Naive thymus-derived CD4-positive, alpha-beta T cell (primary cell): ENCODE results near the gene DGUOK. TPM values are rescaled to one million over a fixed set of nuclear protein-coding genes. Genes with fewer than 3 reads are reported as not detected.

Experiments
- ATAC-seq: fragments of 150-1000 bp; cut with Tn5 transposase; 2 replicates; pipeline ENCODE4 v1.10.0; 2021; ENCODE audit warnings: mild to moderate bottlenecking, moderate library complexity
- CTCF ChIA-PET: fragments of 350-600 bp; sonication (Branson Sonifier 250); formaldehyde crosslinking; loops from one replicate; lab custom pipeline; 2021; ENCODE audit warnings: antibody characterized with exemption; lab: Charles Lee
- POLR2A ChIA-PET: fragments of 350-600 bp; sonication (Branson Sonifier 250); formaldehyde crosslinking; loops from one replicate; lab custom pipeline; 2021; ENCODE audit warnings: antibody characterized with exemption, inconsistent platforms; lab: Charles Lee
- DNase-seq, 9 donors: peaks; one replicate each; pipeline versions ENCODE4 v3.0.0 to v3.0.0-alpha.2; 2020 to 2022; ENCODE audit warnings: mixed read lengths in 1 of 9
- H3K27ac ChIP-seq: one replicate; pipeline ENCODE4 v1.7.0; 2013; ENCODE audit warnings: mild to moderate bottlenecking, low read depth, low read length, moderate library complexity
- H3K27me3 ChIP-seq, 2 donors: one replicate each; pipeline ENCODE4 v1.7.0; 2013; ENCODE audit warnings: low read length in 2 of 2, mild to moderate bottlenecking in 2 of 2, moderate library complexity in 2 of 2; ENCODE audit not compliant: control insufficient read depth in 2 of 2, insufficient read depth in 2 of 2
- H3K36me3 ChIP-seq, 3 experiments: 1 replicate in 2 of 3; 2 replicates in 1 of 3; pipeline ENCODE4 v1.7.0; 2013; ENCODE audit warnings: low read length in 3 of 3, mild to moderate bottlenecking in 3 of 3, moderate library complexity in 1 of 3; ENCODE audit not compliant: insufficient read depth in 3 of 3, control insufficient read depth in 2 of 3
- H3K4me1 ChIP-seq, 2 donors: one replicate each; pipeline ENCODE4 v1.7.0; 2013; ENCODE audit warnings: low read length in 2 of 2, mild to moderate bottlenecking in 2 of 2, moderate library complexity in 1 of 2; ENCODE audit not compliant: control insufficient read depth in 2 of 2, insufficient read depth in 2 of 2
- H3K4me3 ChIP-seq: 2 replicates; pipeline ENCODE4 v1.7.0; 2013; ENCODE audit warnings: mild to moderate bottlenecking, low read length
- H3K9me3 ChIP-seq, 3 experiments: 1 replicate in 2 of 3; 2 replicates in 1 of 3; pipeline ENCODE4 v1.7.0; 2013; ENCODE audit warnings: low read length in 3 of 3; ENCODE audit not compliant: control insufficient read depth in 2 of 3
- H3K27ac Mint-ChIP-seq, 9 donors: one replicate each; pipeline ENCODE4 v1.8.0; 2020 to 2022; ENCODE audit warnings: mixed read lengths in 9 of 9, mild to moderate bottlenecking in 8 of 9, moderate library complexity in 5 of 9, inconsistent platforms in 2 of 9
- H3K27me3 Mint-ChIP-seq, 5 donors: one replicate each; pipeline ENCODE4 v1.8.0; 2021 to 2022; ENCODE audit warnings: mixed read lengths in 5 of 5, mild to moderate bottlenecking in 1 of 5
- H3K36me3 Mint-ChIP-seq, 5 donors: one replicate each; pipeline ENCODE4 v1.8.0; 2020 to 2022; ENCODE audit warnings: mixed read lengths in 5 of 5, mild to moderate bottlenecking in 3 of 5, inconsistent platforms in 1 of 5
- H3K4me1 Mint-ChIP-seq, 7 donors: one replicate each; pipeline ENCODE4 v1.8.0; 2020 to 2022; ENCODE audit warnings: mixed read lengths in 7 of 7, mild to moderate bottlenecking in 3 of 7, inconsistent platforms in 1 of 7
- H3K4me3 Mint-ChIP-seq, 10 donors: one replicate each; pipeline ENCODE4 v1.8.0; 2020 to 2022; ENCODE audit warnings: mild to moderate bottlenecking in 10 of 10, mixed read lengths in 10 of 10, moderate library complexity in 6 of 10, inconsistent platforms in 2 of 10
- H3K9me3 Mint-ChIP-seq, 11 donors: one replicate each; pipeline ENCODE4 v1.8.0; 2020 to 2022; ENCODE audit warnings: mixed read lengths in 11 of 11, mild to moderate bottlenecking in 4 of 11, inconsistent platforms in 1 of 11, moderate library complexity in 1 of 11
- intact Hi-C, 2 donors: fragments of 100-400 bp; cut with micrococcal nuclease; formaldehyde crosslinking; loops; one replicate each; pipeline ENCODE4 v1.15.1; 2023
- polyA plus RNA-seq, 2 donors: library from polyadenylated mRNA; unstranded; fragments of 300-500 nt; fragmentation: Illumina TruSeq; gene quantifications; one replicate each; pipeline ENCODE4 v1.2.3, GENCODE V29; 2021
- total RNA-seq, 6 experiments: library from RNA in 5 of 6; stranded (reverse) in 5 of 6; gene quantifications; 1 replicate in 5 of 6; 2 replicates in 1 of 6; pipeline ENCODE4 v1.2.3 and lab custom pipeline; 2021 to 2026

DGUOK gene
- total and polyA plus RNA-seq, 7 experiments from 2014 or later: 43.1 to 220 (median 69.4) TPM

DNA sequence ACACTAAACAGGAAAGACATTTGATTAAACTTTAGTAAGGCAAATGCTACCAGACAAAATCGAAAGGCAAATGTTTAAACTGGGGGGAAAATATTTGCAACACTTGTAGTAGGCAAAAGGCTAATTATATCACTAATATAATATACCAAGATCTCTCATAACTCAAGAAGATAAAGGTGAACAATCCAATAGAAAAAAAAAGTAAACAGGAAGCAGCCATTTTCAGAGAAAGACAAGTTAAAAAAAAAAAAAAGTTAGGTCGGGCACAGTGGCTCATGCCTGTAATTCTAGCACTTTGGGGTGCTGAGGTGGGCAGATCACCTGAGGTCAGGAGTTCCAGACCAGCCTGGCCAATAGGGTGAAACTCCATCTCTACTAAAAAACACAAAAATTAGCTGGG lies 38.3 kb upstream of the DGUOK start:
- Mint-ChIP-seq H3K27ac (peak overlapping the region in 7 of 9 donors; percentile 8 to 82 (median 52)), H3K27me3 (peaks cover 0 to 2% (median 0%) of the 10 kb centered on the region in 5 donors), H3K4me3 (peak overlapping the region in 3 of 10 donors; percentile 12 to 34 (median 27)), H3K9me3 (peaks cover 0 to 4% (median 0%) of the 10 kb centered on the region in 11 donors), H3K4me1 (peaks cover 0 to 23% (median 10%) of the 10 kb centered on the region in 7 donors), H3K36me3 (peaks cover 0 to 3% (median 0%) of the 10 kb centered on the region in 5 donors)
- Histone ChIP-seq H3K27ac (no peak overlapping the region), H3K36me3 (no peaks in the 10 kb centered on the region), H3K27me3 (no peaks in the 10 kb centered on the region), H3K4me3 (no peak overlapping the region), H3K4me1 (no peaks in the 10 kb centered on the region), H3K9me3 (no peaks in the 10 kb centered on the region)
- CTCF ChIA-PET: no interaction called here
- POLR2A ChIA-PET: no interaction called here
- ATAC-seq (no peak), DNase-seq (peak in 1 of 9 donors; percentile 6)
- intact Hi-C loops: no loop called here

GRCh38 chr2:73889206-73889605 lies 37.5 kb upstream of the DGUOK start:
- Mint-ChIP-seq H3K36me3 (peaks cover 0 to 3% (median 0%) of the 10 kb centered on the region in 5 donors), H3K4me3 (no peak overlapping the region), H3K9me3 (peaks cover 0 to 4% (median 0%) of the 10 kb centered on the region in 11 donors), H3K27ac (no peak overlapping the region), H3K4me1 (peaks cover 8 to 25% (median 17%) of the 10 kb centered on the region in 7 donors), H3K27me3 (no peaks in the 10 kb centered on the region)
- ChIA-PET POLR2A (no interaction called here), CTCF (no interaction called here)
- DNase-seq: no peak
- intact Hi-C loops: no loop called here
- Histone ChIP-seq H3K27ac (no peak overlapping the region), H3K4me3 (no peak overlapping the region), H3K36me3 (no peaks in the 10 kb centered on the region), H3K4me1 (no peaks in the 10 kb centered on the region), H3K9me3 (no peaks in the 10 kb centered on the region), H3K27me3 (no peaks in the 10 kb centered on the region)
- no peak for ATAC-seq

- DNase-seq: no peak
- Mint-ChIP-seq H3K9me3 (peaks cover 0 to 4% (median 0%) of the 10 kb centered on the region in 11 donors), H3K4me1 (peaks cover 15 to 38% (median 30%) of the 10 kb centered on the region in 7 donors), H3K4me3 (no peak overlapping the region), H3K36me3 (peaks cover 0 to 3% (median 0%) of the 10 kb centered on the region in 5 donors), H3K27me3 (no peaks in the 10 kb centered on the region), H3K27ac (no peak overlapping the region)
- no peak overlapping the region for H3K27ac ChIP-seq
- intact Hi-C loops: no loop called here
- ChIA-PET POLR2A (no interaction called here), CTCF (no interaction called here)
- H3K36me3 ChIP-seq: no peaks in the 10 kb centered on the region
- H3K9me3 ChIP-seq: no peaks in the 10 kb centered on the region
- H3K4me3 ChIP-seq: no peak overlapping the region
- no peaks in the 10 kb centered on the region for H3K27me3 ChIP-seq
- no peak for ATAC-seq
- H3K4me1 ChIP-seq: no peaks in the 10 kb centered on the region
These were observed 36.2 kb upstream of the DGUOK start for GRCh38 chr2:73890301-73891092.

DNA sequence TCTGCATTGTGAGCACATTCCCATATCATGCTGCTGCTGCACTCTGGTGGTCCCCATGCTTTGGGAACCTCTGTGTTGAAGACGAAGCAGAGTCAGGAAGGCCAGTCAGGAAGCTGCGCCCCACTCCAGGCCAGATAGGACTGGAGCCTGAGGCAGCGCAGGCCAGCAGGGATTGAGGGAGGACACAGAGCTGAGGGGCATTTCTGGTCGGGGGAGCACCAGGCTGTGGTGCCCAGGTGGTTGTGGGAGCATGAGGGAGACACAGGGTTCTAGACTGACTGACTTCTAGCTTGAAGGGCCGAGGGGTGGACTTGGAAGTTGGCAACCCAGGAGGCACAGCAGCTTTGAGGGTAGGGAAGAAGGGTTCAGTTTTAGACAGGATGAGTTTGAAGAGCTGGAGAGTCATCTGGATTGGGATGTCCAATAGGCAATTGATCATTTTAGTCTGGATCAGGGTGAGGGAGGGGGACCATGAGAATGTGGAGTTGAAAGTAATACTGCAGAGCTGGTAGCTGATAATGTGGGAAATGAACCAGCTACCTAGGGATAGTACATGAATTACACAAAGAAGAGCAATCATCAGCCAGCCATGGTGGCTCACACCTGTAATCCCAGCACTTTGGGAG lies 35.3 kb upstream of the DGUOK start:
- no peaks in the 10 kb centered on the region for H3K27me3 Mint-ChIP-seq
- peaks cover 12 to 40% (median 36%) of the 10 kb centered on the region in 7 donors for H3K4me1 Mint-ChIP-seq
- peaks cover 0 to 1% of the 10 kb centered on the region in 2 donors for H3K4me1 ChIP-seq
- H3K4me3 ChIP-seq: no peak overlapping the region
- H3K9me3 Mint-ChIP-seq: peaks cover 0 to under 1% (median 0%) of the 10 kb centered on the region in 11 donors
- no peak for ATAC-seq
- H3K36me3 Mint-ChIP-seq: peaks cover 0 to 3% (median 0%) of the 10 kb centered on the region in 5 donors
- no peak overlapping the region for H3K4me3 Mint-ChIP-seq
- H3K27ac ChIP-seq: no peak overlapping the region
- no peaks in the 10 kb centered on the region for H3K27me3 ChIP-seq
- DNase-seq: no peak
- CTCF ChIA-PET: no interaction called here
- peak overlapping the region in 2 of 9 donors; percentile 20 to 61 for H3K27ac Mint-ChIP-seq
- H3K36me3 ChIP-seq: no peaks in the 10 kb centered on the region
- H3K9me3 ChIP-seq: no peaks in the 10 kb centered on the region
- intact Hi-C loops: no loop called here
- POLR2A ChIA-PET: no interaction called here

DNA sequence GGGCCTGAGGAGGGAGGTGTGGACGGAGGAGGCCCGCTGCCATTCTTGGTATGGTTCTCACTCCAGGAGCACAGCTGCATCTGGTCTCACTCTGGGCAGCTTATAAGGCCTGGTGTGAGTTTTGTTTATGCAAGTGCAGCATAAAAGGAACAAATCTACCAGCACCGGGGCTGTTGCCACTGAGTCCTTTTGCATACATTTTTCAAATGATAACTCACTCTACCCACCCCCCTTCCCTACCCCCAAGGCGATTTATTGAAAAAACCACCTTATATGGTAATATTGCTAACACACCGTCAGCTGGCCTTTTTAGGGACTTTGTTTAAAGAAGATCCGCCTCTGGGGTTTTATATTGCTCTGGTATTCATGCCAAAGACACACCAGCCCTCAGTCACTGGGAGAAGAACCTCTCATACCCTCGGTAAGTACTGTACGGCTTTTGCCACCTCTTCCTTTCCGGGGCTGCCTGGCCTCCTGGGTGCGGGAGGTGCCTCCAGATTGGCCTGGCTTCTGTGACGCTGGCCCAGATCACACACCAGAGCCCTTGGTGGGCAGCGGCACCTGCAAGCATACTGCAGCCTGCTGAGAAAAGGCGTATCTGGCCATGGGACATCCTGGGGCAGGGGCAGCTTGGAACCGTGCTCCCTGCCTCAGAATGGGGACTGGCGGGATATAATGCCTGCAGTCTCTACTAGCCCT lies 33.9 kb upstream of the DGUOK start, which contains the start of gene ACTG2:
ACTG2 (plus strand) TSS at position 378 of the 699 bp plus-strand sequence. CDS start 8,304 bp downstream, outside the sequence.
- Mint-ChIP-seq H3K4me3 (no peak within 1 kb of the TSS), H3K4me1 (peaks cover 13 to 53% (median 41%) of the 10 kb centered on the region in 7 donors), H3K9me3 (no peaks in the 10 kb centered on the region), H3K36me3 (no peaks in the 10 kb centered on the region), H3K27ac (no peak within 1 kb of the TSS), H3K27me3 (no peaks in the 10 kb centered on the region)
- ATAC-seq (no peak), DNase-seq (no peak)
- no peak within 1 kb of the TSS for H3K27ac ChIP-seq
- H3K27me3 ChIP-seq: no peaks in the 10 kb centered on the region
- H3K4me1 ChIP-seq: peaks cover 0 to 13% of the 10 kb centered on the region in 2 donors
- H3K36me3 ChIP-seq: no peaks in the 10 kb centered on the region
- CTCF ChIA-PET: no interaction called here
- intact Hi-C loops: no loop called here
- no peak within 1 kb of the TSS for H3K4me3 ChIP-seq
- POLR2A ChIA-PET: interaction anchor here (0.6 to 0.7 kb wide), 3 partner anchors 9 to 86 kb away, joined by 3 to 4 read pairs (median 3); no protein-coding TSS in a partner anchor
- no peaks in the 10 kb centered on the region for H3K9me3 ChIP-seq

DNA sequence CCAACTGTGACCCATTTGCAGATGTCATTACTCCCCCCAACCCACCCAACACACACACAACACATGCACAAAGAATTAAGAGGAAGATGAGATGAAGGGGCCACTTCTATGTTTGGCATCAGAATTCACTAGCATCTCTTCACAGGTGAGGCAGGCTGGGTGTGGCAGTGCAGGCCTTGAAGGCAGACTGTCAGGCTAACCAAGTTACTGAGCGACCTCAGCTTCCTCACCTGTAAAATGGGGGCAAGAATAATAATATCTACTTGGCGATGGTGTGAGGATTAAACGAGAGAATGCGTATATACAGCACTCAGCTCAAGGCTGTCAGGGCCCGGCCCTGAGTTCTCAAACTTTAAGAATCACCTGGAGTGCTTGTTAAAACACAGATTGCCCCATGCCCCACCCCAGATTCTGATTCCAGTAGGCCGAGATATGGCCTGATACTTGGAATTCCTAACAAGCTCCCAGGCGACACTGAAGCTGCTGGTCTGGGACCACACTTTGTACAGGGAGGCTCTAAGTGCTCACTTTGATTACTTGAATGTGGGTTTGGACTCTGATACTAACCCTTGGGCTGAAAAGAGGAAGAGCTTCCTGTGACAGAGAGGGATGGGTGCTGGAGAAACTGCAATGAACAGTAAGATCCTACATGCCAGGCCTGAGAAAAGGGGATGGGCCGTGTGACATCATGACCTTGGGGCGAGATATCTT lies 32.8 kb upstream of the DGUOK start:
- ATAC-seq: no peak
- ChIA-PET POLR2A (interaction anchor here (1.0 kb wide), 1 partner anchor 9 kb away, joined by 3 read pairs; no protein-coding TSS in a partner anchor), CTCF (no interaction called here)
- Mint-ChIP-seq H3K4me3 (peak overlapping the region in 1 of 10 donors; percentile 2), H3K36me3 (no peaks in the 10 kb centered on the region), H3K27ac (peak overlapping the region in 3 of 9 donors; percentile 14 to 77 (median 54)), H3K9me3 (no peaks in the 10 kb centered on the region), H3K27me3 (no peaks in the 10 kb centered on the region), H3K4me1 (peaks cover 13 to 47% (median 36%) of the 10 kb centered on the region in 7 donors)
- Histone ChIP-seq H3K27ac (no peak overlapping the region), H3K4me1 (peaks cover 0 to 13% of the 10 kb centered on the region in 2 donors), H3K9me3 (no peaks in the 10 kb centered on the region), H3K4me3 (no peak overlapping the region), H3K36me3 (no peaks in the 10 kb centered on the region), H3K27me3 (no peaks in the 10 kb centered on the region)
- intact Hi-C loops: no loop called here
- no peak for DNase-seq
